GM18498 (cell line): Measurements from ENCODE around the gene PRKCSH.
"Not testable (repeated sequence)": the region's sequence is repeated elsewhere in the genome, so short reads cannot be mapped to it uniquely, and the experiment has no call there.

Experiments
- ATAC-seq: cut with Tn5 transposase; IDR thresholded peaks from one replicate; pipeline ENCODE4 v1.9.1; 2021; ENCODE audit warnings: mild to moderate bottlenecking, moderate library complexity; ENCODE audit not compliant: unreplicated experiment

Gene PRKCSH

GRCh38 chr19:11450570-11451326, 15.3 kb downstream of the PRKCSH start:
- ATAC-seq = no peak

- no peak for ATAC-seq
Observed at GRCh38 chr19:11451327-11451870, 16.0 kb downstream of the PRKCSH start.

GRCh38 chr19:11451871-11452619, 16.6 kb downstream of the PRKCSH start:
- no peak for ATAC-seq

GRCh38 chr19:11452620-11453310, 17.3 kb downstream of the PRKCSH start:
- no peak for ATAC-seq

GRCh38 chr19:11453468-11454341, 18.3 kb downstream of the PRKCSH start:
- ATAC-seq = no peak

- ATAC-seq = not testable (repeated sequence)
Observed at GRCh38 chr19:11455233-11455554, 19.8 kb downstream of the PRKCSH start.

- ATAC-seq = no peak
Observed at GRCh38 chr19:11456659-11457058, 21.2 kb downstream of the PRKCSH start.

GRCh38 chr19:11457115-11457514, 21.7 kb downstream of the PRKCSH start:
- ATAC-seq = no peak

- ATAC-seq = no peak
Observed at GRCh38 chr19:11457831-11458230, 22.4 kb downstream of the PRKCSH start.

- ATAC-seq = no peak
Observed at GRCh38 chr19:11458236-11458900, 22.9 kb downstream of the PRKCSH start.

GRCh38 chr19:11458912-11459311, 23.5 kb downstream of the PRKCSH start:
- ATAC-seq = not testable (repeated sequence)

GRCh38 chr19:11460207-11460606, 24.8 kb downstream of the PRKCSH start:
- no peak for ATAC-seq

- ATAC-seq = no peak
Observed at GRCh38 chr19:11461453-11461852, 26.0 kb downstream of the PRKCSH start.

GRCh38 chr19:11463391-11463790, 28.0 kb downstream of the PRKCSH start:
- no peak for ATAC-seq

GRCh38 chr19:11464333-11465265, 29.2 kb downstream of the PRKCSH start:
- ATAC-seq = no peak

GRCh38 chr19:11465600-11465999, 30.2 kb downstream of the PRKCSH start:
- ATAC-seq = no peak

GRCh38 chr19:11468266-11468845, 32.9 kb downstream of the PRKCSH start:
- not testable (repeated sequence) for ATAC-seq

GRCh38 chr19:11473725-11474124, 38.3 kb downstream of the PRKCSH start:
- ATAC-seq = no peak

- ATAC-seq = not testable (repeated sequence)
Observed at GRCh38 chr19:11475343-11475742, 39.9 kb downstream of the PRKCSH start.
